ENCODE data around the gene FAM3B. TPM values are rescaled to one million over a fixed set of nuclear protein-coding genes. Genes with fewer than 3 reads are reported as not detected.

The FAM3B gene
- total and polyA plus RNA-seq, 9 of the 15 experiments (the other 6 are each of a cell fraction or from before 2014, with no cell fraction given) = 0.04 to 0.18 (median 0.12) TPM; not detected in 5

DNA sequence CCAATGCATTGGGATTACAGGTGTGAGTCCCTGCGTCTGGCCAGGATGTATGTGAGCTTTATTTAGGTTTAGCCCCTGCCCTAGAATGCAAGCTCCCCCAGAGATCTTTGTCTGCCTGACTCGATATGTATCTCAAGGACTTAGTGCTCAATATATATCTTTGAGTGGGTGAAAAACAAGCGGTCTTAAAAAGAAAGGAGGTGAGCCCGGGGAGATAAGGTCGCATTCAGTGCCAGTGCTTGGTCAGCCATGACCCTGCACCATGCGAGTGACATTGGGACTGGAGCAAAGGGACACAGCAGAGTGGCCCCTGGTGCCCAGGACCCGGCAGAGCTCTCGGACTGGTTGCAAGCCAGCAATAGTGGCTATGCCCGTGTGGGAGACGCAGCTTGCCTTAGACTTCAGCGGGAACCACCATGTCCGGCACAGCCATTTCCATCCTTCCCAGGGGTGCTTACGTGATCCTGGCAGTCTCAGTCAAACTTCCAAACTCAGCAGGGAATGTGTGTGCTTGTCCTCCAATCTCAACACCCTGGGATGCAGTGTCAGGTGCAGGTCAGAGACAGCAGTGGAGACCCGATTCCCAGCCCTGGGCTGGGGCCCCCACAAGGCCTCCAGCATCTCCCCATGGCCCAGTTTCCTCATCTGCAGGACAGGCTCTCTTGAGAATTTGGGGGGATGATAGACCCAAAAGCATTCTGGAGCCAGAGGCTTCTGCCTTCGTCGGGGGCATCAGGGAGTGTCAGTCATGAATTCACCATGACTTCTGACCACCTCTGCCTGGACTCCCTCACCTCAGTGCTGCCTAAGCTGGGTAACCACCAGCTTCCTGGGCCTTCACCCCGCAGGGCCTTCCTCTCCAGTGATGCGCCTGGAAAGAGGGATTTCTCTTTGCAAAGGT is 47.0 kb downstream of the FAM3B start:
- DNase-seq (ENCODE audit: extremely low read depth in 1 of 4, low spot score in 3 of 4) = no peak
- no peak overlapping the region; a peak in 1 of 4 replicates for H3K9ac ChIP-seq (ENCODE audit: insufficient read depth in 1 of 2, low read depth in 2 of 2, low read length in 2 of 2)
- no peak overlapping the region for H3K4me2 ChIP-seq (ENCODE audit: insufficient read depth, low read length)
- H2AFZ ChIP-seq (ENCODE audit: low read depth, low read length) = no peak overlapping the region
- 2% methylated on average over 18 of the region's 18 CpGs for WGBS (ENCODE audit: insufficient coverage, low coverage, missing lambda C conversion rate)
- BruUV-seq (replicated peaks) = no TSS peak
- H3K9me1 ChIP-seq (ENCODE audit: control insufficient read depth, insufficient read depth, low read length) = no peaks in the 10 kb centered on the region
- H3K36me3 ChIP-seq (ENCODE audit: control insufficient read depth, insufficient read depth, low read length) = no peaks in the 10 kb centered on the region
- in situ Hi-C loops (cut with MboI) = no loop called here
- no peak for FAIRE-seq
- no peaks in the 10 kb centered on the region for H3K9me3 ChIP-seq (replicated peaks; ENCODE audit: control insufficient read depth, insufficient read depth, low read depth, low read length)
- no peak for ATAC-seq
- TF ChIP-seq TEAD4 (IDR thresholded peaks at IDR 0.05; ENCODE audit: low read length) (no peak), TEAD4 (CRISPR knock-in tag; IDR thresholded peaks at IDR 0.05; ENCODE audit: borderline replicate concordance) (no peak), LARP7 (IDR thresholded peaks at IDR 0.05) (no peak), ZFP36 (IDR thresholded peaks at IDR 0.05; ENCODE audit: low read depth, low read length, partially characterized antibody) (no peak), CHAMP1 (IDR thresholded peaks at IDR 0.05) (no peak), ZNF146 (CRISPR knock-in tag; IDR thresholded peaks at IDR 0.05; ENCODE audit: unreplicated experiment) (no peak), NR0B1 (IDR thresholded peaks at IDR 0.05; ENCODE audit: partially characterized antibody) (no peak), TAF15 (IDR thresholded peaks at IDR 0.05; ENCODE audit: low read depth, low read length) (no peak)
- TF ChIP-seq, protein P1, sequence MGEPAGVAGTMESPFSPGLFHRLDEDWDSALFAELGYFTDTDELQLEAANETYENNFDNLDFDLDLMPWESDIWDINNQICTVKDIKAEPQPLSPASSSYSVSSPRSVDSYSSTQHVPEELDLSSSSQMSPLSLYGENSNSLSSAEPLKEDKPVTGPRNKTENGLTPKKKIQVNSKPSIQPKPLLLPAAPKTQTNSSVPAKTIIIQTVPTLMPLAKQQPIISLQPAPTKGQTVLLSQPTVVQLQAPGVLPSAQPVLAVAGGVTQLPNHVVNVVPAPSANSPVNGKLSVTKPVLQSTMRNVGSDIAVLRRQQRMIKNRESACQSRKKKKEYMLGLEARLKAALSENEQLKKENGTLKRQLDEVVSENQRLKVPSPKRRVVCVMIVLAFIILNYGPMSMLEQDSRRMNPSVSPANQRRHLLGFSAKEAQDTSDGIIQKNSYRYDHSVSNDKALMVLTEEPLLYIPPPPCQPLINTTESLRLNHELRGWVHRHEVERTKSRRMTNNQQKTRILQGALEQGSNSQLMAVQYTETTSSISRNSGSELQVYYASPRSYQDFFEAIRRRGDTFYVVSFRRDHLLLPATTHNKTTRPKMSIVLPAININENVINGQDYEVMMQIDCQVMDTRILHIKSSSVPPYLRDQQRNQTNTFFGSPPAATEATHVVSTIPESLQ (CRISPR knock-in tag; IDR thresholded peaks at IDR 0.05) = no peak
- TF ChIP-seq, protein P2, sequence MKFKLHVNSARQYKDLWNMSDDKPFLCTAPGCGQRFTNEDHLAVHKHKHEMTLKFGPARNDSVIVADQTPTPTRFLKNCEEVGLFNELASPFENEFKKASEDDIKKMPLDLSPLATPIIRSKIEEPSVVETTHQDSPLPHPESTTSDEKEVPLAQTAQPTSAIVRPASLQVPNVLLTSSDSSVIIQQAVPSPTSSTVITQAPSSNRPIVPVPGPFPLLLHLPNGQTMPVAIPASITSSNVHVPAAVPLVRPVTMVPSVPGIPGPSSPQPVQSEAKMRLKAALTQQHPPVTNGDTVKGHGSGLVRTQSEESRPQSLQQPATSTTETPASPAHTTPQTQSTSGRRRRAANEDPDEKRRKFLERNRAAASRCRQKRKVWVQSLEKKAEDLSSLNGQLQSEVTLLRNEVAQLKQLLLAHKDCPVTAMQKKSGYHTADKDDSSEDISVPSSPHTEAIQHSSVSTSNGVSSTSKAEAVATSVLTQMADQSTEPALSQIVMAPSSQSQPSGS (CRISPR knock-in tag; IDR thresholded peaks at IDR 0.05) = no peak
- peaks cover 19 to 57% of the 10 kb centered on the region in 2 experiments; a peak in 4 of 5 replicates for H3K27me3 ChIP-seq (ENCODE audit: control insufficient read depth in 2 of 2, insufficient read depth in 2 of 2, low read length in 2 of 2)
- H3K4me3 ChIP-seq = no peak overlapping the region
- CTCF ChIA-PET (ENCODE audit: low intra/inter-chr PET ratio) = no interaction called here
- POLR2A ChIA-PET = no interaction called here
- no peaks in the 10 kb centered on the region for H4K20me1 ChIP-seq (replicated peaks; ENCODE audit: control insufficient read depth, insufficient read depth, low read length)
- no peaks in the 10 kb centered on the region for H3K79me2 ChIP-seq (ENCODE audit: control insufficient read depth, insufficient read depth, low read length)
- intact Hi-C loops (cut with micrococcal nuclease) = no loop called here
- H3K4me1 ChIP-seq (replicated peaks in 1 of 2; ENCODE audit: control insufficient read depth in 2 of 2, insufficient read depth in 2 of 2, low read length in 2 of 2) = no peaks in the 10 kb centered on the region; a peak in 1 of 5 replicates
- H3K27ac ChIP-seq (ENCODE audit: extremely low read depth, low read depth, low read length) = no peak overlapping the region
